HG03060 (cell line): Measurements from ENCODE around the gene TNIK.

Experiments used
- ATAC-seq: cut with Tn5 transposase; IDR thresholded peaks from one replicate; pipeline ENCODE4 v1.9.1; 2021; ENCODE audit warnings: low read depth, moderate number of reproducible peaks; ENCODE audit not compliant: unreplicated experiment

The TNIK gene

DNA sequence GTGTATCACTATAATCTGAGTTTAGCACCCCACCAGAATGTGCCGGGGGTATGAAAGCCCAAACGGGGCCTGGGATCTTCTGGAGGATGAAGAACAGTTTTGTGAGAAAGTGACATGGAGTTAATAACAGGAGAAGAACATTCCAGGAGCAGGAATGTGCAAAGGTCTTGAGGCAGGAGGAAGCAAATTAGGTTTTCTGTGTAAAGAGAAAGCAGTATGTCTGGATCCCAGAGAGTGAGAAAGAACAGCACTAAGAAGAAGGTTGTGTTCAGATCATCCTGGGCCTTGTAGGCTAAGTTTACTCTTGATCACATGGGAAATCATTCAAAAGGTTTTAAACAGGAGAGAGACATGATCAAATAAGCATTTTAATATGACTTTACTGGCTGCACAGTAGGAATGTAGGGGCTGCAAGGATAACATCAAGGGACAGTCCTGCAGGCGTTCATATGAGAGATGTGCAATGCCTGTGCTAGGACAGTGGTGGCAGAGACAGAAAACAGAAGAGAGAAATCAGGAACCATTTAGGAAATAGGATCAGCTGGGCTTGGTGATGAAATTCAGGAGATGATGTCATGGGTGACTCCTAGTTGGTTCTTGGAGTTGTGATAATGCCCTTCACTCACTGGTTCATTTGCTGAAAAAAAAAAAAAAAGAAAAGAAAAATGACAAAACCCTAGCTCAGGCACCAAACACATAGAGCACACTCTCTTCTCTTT is 113.5 kb downstream of the TNIK start:
- no peak for ATAC-seq

DNA sequence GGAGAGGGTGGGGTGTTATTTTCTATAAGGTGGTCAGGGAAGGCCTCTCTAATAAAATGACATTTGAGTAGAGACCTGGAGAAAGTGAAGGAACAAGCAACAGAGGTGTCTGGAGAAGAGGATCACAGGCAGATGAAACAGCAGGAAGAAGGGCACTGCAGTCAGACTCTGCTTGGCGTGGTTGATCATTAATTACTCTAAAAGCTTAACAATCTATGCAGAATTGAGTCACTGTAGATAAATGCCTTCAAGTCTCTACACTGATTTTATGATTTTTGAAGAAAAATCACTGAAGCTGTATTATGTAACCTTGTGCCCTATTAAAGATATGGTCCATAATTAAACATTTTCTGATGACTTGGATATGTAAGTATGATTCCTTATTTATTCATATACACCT is 114.2 kb downstream of the TNIK start:
- no peak for ATAC-seq

DNA sequence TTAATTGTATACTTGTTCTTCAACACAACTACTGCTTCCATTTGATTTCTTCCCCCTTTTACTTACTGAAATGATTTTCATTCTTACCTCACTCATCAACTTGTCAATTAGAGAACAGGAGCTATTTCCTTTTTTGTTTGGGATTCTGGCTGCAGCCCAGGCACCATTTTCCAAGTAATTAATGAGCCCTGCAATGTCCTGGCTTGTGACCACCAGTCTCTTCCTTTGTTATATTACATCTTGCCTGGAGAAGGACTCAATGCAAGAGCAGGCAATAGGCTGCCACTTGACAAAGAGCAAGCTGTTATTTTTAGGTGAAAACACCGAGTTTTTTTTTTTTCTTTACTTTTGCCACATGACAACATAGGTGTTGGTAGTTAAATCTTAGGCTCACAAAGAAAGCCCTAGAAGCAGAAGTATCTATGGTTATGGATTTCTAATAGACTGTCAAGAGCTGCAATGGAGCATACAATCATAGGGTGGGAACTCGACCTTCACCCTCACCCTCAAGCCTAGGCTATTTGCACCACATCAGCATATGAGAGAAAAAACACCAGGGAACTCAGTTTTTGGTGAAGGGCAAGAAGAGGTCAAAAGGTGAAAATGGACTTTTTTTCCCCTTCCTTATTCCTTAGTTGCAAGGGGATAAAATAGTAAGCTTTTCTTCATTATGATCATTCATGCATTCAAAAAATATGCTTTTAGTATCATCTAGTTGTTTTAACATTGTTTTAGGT is 114.9 kb downstream of the TNIK start:
- no peak for ATAC-seq

DNA sequence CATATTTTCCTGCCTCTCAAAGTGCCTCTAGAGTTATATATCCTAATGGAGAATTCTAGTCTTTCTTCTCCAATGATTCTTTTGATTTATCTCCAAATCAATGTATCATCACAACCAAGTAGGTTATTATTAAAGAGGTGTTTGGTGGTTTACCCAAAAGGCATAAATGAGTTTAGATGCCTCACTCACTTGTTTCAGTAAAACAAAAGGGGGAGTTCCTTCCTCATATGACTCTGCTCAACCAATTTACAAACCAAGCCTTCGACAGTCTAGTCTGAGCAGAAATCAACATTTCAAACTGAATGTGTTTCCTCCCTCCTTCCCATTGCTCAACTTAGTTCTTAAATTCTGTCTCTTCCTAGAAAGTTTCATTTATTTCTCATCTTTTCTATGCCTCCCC is 116.5 kb downstream of the TNIK start:
- ATAC-seq: no peak

DNA sequence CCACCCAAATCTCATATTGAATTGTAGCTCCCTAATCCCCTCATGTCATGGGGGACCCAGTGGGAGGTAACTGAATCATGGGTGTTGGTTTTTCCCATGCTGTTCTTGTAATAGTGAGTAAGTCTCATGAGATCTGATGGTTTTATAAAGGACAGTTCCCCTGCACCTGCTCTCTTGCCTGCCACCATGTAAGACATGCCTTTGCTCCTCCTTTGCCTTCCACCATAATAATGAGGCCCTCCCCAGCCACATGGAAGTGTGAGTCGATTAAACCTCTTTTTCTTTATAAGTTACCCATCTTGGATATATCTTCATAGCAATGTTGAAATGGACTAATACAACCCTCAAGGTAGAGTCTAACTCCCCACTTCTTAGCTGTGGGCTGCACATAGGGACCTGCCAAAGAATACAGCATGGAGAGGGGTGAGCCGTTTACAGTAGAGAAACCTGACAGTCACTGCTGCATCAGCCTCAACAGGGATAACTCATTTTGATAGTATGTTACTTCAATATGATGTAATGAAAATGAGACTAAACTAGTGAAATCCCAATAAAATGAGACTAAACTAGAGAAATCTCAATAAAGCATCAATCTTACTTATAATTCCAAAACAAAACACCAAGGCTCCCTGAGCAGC is 117.3 kb downstream of the TNIK start:
- ATAC-seq: no peak

DNA sequence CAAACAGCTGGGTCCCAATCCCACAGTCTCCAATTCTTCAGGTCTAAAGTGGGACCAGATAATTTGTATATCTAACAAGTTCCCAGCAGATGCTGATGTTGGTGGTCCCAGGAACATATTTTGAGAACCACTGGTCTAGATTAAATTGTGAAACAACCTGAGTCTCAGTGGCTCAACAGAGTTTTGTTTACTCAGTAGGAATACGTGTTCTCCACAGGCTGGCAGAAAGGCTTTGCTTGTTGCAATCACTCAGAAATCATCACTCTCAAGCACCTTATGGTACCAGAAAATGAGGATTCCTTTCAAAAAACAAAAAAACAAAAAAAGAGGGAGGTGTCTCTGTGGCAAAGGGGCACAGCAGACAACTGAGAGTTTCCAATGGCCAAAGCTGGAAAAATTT is 118.0 kb downstream of the TNIK start:
- ATAC-seq: no peak

DNA sequence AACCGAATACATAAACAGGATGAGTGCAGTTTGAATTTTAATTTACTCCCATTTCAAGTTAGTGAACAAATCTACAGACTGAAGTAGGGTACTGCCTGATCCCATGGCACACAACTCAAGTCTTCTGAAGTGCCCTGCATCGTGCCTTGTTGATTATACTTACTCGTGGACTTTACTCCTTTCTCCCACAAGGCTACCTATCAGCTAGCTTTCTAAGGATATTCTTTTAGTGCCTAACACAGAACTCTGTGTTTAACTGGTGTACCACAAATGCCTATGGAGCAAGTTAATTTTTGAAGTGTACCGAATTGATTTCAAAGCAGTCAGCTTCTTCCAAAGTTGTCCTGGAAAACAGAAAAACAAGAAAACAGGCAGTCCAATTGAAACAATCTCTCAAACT is 119.8 kb downstream of the TNIK start:
- no peak for ATAC-seq

DNA sequence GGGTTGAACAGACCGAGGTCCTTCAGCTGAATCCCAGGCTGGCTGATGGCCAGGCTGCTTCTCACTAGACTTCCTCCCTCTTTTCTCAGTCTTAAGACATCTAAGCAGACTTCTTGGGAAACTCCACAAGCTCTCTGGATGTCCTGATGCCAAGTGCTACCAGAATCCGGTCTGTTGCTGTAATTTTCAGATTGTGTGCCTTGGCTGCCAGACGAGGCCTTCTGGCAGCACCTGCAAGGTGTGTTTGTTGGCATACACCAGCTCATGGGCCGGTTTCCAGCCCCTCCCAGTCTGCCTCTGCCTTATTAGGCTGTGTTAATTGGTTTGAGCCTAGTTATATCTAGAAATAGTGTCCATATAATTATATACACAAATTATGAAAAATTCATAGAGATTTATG is 120.6 kb downstream of the TNIK start:
- ATAC-seq: no peak

DNA sequence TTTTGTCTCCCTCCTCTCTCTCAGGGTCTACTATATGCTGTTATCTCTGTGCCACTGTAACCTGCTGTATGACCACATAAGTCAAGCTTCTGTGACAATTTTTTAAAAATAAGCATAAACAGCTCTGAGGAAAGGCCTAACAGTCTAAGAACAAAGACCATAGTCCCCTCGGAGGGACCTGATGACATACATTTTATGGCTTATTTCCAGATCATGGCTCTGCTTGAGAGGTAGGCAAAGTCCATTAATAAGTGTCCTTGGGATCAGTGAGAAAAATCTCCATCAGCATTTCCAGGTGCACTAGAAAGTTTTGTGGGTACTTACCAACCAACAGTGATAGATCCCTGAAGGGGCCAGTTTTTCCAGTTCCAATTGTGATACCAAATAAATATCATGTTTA is 123.8 kb downstream of the TNIK start:
- no peak for ATAC-seq

DNA sequence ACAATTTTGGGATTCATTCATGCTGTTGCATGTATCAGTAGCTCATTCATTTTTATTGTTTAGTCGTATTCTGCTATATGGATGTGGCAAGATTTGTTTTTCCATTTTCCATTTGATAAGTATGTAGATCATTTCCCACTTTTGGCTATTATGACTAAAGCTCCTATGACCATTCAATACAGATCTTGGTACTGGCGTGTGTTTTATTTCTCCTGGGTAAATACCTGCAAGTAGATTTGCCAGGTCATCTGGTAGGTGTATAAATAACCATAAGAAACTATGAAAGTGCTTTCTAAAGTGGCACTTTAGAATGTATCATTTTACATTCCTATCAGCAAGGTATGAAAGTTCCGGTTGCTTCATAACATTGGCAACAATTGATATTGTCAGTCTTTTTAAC is 124.6 kb downstream of the TNIK start:
- no peak for ATAC-seq

DNA sequence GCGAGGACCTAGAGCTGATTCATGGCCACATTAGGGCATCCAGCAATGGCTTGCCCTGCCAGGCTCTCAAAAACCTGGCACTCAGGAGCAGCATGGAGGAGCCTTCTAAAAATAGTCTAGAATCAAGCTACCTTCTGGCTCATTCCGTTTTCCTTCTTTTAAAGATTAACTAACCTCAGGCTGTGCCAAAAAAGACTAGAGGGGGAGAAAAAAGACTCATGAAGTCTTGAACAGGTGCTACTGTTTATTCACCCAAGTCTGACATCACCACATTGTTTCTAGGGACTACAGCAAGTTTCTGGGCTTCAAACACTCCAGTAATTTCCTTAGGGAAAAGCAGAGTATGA is 125.8 kb downstream of the TNIK start:
- no peak for ATAC-seq

DNA sequence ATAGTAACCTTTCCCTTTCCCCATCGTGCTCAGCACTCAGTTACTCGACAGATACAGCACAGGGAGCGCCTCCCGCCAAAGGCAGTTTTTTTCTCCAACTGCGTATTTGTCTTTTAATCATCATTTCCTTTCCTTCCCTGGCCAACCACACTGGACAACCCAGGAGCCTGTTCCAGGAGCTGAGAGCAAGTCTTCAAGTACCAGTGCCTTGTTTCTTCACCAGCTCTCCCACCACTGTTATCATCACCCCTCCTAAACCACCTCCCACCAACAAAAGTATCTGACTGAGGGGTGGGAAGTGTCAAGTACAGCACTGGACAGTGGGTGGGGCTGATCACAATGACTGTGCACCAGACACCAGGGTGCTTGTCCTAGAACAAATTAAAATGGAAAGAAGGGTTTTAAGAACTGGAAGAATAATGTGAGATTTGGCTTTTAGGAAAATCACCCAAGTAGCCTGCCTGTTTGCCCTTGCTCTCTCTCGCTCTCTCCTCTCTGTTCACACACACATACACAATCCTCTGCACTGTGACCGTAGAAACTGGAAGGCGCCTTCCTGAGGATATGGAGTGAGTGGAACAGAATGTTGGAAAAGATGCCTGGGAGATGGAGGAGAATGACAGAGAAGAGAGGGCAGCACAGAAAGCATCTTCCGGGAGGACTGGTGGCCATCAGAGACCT is 126.3 kb downstream of the TNIK start:
- no peak for ATAC-seq

DNA sequence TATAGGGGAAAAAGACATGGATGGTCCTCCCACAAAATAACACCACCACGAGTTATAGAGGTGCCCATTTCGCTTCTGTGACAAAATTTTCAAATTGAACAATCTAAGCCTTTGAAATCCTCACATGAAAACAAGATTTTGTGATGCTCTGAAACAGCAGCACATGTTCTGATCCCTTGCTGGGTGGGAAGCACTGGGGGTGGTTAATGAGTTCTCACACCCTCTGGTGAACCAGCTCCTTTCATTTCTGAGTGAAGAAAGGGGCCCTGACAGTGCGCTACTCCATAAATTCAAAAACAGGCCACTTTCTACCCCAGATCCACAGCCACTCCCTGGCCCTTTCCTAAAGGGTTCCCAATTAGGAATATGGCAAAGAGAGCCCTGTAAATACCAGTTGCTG is 129.3 kb downstream of the TNIK start:
- ATAC-seq: no peak

DNA sequence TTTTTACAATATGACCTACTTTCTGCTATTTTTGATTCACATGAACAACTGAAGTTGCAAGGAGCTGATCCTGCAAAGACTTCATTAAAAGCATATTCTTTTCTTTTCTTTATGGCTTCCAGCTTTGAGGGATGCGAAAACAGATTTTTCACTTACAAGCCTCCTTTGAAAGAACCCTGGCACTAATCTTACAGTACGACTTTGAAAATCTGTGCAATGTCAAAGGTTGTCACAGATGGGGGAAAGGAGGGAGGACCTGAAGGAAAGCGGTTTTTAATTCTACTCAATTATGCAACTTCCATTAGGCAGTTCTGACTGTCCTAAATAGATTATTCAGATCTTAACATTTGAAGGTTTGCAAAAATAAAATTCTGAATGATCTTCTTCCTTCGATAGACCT is 130.5 kb downstream of the TNIK start:
- no peak for ATAC-seq

DNA sequence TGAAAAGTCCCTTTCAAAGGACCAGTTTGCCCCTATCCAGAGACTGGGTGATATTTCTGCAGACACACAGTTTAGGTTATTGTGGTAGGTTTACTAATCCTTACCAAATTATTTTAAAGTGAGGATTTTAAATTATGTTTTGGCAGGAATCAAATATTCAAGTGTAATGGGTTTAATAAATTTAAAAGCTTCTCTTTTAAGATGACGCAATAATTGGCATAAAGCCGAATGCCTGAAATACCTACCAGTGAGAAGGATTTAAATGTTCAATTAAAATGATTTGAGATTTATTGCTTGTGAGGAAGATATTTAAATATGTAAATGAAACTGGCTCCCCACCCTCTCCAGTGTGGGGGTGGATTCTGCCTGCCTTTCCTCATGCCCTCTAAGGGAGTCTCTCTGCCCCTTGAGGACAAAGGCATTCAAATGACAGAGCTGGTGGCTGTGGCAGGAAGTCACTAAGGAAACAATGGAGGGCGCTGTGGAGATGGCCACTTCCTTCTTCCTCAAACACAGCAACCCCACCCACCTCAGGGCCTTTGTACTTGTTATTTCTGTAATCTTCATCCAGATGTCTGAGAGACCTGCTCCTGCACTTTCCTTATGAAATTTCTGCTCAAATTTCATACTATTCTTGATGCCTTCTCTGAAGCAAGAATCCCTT is 131.7 kb downstream of the TNIK start:
- ATAC-seq: no peak

DNA sequence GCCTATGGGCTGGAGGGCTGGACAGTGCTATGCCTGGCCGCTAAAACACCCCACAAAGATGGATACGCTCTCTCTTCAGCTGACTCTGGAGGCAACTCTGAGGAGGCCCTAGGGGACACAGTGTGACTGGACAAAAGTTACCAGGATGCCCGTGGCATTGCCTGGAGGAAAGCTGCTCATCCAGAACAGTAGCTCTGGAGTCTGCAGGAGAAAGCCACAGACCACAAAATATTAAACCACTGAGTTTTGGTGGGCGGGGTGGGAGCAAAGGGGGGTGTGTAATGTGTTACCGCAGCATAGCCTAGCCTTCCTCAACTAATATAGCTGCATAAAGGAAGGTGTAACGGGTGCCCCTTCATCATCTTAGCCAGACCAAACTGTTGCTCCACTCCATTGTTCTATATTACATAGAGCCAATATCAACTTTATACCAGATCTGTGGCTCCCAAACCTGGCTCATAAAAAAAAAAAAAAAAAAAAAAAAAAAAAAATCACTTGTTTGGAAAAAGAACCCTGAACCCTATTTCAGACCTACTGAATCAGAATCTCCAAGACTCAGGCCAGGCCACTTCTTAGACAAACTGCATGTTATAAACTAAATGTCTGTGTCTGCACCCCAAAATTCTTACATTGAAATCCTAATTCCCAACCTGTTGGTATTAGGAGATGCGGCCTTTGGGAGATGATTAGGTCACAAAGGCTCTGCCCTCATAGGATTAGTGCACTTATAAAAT is 132.6 kb downstream of the TNIK start:
- ATAC-seq: no peak

DNA sequence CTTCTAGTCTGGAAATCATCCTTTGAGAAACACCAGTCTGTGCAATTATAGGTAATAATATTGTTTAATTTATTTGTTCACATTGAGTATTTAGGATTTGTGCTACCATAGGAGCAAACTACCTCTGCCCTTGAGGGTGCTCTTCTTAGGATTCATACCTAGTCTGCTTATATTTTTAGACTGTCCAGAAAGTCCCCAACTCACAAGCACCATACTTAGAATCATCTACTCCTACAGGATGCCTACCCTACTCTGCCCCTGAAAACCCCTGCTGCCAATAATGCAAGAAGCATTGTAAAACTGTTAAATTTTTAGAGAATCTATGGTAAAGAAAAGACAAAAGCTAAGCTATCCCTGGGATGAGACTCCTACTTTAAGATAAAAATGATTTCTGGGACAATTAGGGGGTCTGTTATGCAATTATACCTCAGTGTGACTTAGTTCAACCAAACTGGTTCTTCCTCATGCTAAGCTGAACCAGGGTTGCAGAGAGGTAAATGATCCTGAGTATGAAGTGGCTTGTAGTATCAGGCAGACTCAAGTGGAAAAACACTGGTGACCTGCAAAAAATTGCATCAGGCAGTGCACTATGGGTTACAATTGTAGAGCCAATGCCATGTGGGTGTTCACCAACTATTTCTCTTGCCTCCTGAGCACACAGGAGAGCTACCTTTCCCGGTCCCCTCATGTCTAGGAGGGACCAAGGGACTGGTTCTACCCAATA is 133.3 kb downstream of the TNIK start:
- ATAC-seq: no peak

DNA sequence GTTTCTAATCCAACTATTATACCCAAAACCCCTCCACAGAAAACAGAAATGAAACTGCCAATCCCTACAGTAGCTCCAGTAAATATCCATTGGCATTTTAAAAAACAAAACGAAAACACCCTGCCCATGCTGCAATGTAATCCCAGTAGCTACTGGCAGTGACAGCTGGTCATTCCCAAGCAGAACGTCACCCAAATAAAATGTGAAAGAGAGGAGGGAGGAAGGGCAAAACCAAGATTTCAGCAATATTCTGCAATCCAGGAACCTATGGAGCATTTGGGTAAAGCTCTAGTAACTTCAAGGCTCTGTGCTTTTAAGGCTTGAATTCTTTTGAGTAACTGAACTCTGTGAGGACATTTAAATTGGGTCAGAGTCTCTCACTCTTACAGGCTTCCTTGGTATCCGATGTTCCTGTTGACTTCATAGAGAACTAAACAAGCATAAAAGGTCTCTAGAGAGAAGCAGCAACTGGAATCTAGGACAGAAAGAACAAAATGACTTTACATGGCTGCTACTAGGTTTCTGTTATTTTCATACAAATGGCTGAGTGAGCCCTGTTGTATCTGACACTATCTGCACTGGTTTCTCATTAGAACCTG is 136.2 kb downstream of the TNIK start:
- ATAC-seq: no peak
